Suppressor macrophage treated with lipopolysaccharide for 4 hours (primary cell): ENCODE results near the gene VAT1L.

Source experiments
- DNase-seq: peaks from one replicate; pipeline ENCODE4 v3.0.0-alpha.2; 2020

The VAT1L gene, protein sequence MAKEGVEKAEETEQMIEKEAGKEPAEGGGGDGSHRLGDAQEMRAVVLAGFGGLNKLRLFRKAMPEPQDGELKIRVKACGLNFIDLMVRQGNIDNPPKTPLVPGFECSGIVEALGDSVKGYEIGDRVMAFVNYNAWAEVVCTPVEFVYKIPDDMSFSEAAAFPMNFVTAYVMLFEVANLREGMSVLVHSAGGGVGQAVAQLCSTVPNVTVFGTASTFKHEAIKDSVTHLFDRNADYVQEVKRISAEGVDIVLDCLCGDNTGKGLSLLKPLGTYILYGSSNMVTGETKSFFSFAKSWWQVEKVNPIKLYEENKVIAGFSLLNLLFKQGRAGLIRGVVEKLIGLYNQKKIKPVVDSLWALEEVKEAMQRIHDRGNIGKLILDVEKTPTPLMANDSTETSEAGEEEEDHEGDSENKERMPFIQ

DNA sequence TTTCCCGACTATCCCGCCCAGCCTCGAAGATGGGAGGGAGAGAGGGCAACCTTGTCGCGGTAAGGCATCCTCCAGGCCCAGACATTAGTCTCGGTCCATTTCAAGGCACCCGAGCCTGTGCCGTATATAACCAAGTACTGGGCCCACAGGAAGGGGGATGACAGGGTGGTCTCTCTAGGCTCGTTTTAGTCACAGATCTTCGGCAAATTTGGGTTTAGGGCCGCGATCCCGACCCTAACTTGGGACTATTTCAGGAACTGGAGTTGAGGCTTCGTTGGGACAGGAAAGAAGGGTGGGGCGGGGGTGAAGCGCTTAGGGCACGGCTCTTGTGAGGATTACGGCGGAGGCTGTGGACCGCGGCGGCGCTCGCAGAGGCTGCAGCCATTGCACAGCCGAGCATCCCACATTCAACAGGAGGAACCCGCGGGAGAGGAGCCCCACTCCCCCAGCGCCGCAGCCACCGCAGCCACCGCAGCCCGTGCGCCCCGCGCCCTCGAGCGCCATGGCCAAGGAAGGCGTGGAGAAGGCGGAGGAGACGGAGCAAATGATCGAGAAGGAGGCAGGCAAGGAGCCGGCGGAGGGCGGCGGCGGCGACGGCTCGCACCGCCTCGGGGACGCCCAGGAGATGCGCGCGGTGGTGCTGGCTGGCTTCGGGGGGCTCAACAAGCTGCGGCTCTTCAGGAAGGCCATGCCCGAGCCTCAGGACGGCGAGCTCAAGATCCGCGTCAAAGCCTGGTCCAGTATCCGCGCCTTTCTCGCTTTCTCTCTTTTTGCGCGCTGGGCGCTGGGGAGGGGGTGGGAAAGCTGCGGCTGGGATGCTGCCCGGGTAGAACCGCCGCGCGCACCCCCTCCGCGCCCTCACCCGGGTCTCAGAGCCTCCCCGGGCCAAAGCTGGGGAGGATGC lies at the start of gene VAT1L:
TSS of gene VAT1L (plus strand) at position 384 of the 904 bp plus-strand sequence. CDS start at position 503, 119 bp downstream.
- DNase-seq, result peak; percentile 6

DNA sequence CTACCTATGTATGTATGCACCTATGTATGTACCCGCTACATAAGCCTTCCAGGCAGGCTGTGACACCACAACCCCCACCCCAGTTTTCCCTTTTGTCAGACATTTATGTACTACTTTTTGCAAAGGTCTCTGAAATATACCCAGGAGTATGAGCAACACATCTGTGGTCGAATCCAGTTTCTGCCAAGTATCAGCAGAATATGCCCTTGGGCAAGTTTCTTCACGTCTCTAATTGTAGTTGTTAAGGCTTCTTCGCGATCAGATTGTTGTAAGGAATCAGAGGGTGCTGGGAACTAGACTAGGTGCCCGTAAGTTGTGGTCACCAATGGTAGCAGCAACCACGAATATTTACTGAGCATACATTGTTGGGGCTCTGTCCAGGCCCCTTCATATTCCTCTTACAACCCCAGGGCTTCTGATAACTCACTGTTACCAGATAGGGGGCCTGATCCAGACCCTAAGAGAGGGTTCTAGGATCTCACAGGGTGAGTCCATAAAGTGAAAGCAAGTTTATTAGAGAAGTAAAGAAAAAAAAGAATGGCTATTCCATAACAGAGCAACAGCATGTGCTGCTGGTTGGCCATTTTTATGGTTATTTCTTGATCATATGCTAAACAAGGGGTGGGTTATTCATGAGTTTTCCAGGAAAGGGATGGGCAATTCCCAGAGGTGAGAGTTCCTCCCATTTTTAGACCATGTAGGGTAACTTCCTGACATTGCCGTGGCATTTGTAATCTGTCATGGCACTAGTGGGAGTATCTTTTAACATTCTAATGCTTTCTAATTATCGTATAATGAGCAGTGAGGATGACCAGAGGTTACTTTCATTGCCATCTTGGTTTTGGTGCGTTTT lies 49.4 kb upstream of the VAT1L start:
- no peak for DNase-seq

DNA sequence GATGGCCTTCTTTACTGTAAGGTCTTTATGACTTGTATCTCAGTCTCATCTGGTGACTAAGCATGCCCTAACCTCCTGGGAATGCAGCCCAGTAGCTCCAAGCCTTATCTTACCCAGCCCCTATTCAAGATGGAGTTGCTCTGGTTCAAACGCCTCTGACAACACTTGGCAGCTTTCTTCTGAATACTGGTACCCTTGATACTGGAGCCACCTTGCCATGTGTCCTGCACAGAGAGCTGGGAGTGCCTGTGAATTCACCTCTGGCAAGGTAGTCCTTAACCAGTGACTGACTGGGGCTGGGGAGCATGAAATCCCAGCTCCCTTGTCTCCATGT lies 48.8 kb upstream of the VAT1L start:
- DNase-seq, result no peak

DNA sequence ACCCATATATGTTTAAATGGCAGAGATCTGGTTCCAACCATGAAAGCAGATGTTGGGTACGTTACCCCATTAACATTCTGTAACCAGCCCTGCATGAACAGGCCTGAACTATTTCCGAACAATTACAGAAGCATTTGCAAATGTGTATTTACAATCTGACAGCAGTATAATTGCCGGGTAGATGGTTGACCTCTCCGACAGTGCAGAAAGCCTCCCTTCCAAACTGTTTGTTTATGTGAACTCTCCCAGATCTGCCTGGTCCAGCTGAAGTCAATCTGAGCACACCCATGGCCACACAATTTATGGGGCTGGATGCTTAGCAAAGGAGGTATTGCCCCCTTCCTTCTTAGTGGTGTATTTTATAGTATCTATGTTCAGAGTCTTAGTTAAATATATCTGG lies 44.2 kb upstream of the VAT1L start:
- DNase-seq, result no peak

DNA sequence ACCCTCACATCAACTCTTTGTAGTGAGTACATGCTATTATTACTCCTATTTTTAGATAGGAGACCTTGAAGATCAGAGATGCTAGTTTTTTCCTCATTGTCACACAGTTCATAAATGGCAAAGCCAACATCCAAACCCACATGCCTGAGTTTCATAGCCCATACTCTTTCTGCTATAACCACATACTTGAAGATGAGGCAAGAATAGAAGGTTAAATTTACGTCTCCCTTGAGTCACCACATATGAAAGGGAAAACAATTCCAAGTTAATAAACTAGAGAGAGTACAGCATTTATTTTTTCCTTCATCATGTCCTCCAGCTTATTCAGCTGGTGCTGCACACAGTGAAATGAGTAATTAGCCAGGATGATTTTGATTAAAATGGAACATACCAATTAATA lies 42.4 kb upstream of the VAT1L start:
- DNase-seq, result no peak

DNA sequence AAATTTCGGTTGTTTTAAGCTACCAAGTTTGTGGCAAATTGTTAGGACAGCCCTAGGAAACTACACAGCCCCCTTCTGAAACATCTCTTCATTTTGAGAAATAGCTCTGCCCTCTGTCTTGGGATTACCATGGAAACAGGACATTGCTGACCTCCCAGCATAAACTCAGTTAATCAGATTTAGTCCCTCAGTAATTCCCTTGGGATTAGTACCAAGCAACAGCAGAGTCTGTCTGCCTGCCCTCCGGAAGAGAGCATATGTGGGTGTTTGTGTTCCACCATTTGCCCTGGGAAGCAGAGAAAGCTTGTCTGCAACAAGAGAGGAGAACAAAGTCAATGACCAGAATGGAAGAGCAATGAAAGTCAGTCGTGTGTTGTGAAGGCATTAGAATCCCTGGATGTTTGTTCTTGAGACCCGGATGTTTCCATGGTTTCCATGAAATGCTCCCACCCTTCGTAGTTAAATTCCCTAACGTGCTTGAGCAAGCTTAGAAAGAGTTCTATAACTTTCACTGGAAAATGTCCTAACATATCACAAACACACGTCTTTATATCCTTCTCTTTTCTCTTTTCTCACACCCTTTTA lies 39.9 kb upstream of the VAT1L start:
- DNase-seq, result no peak

DNA sequence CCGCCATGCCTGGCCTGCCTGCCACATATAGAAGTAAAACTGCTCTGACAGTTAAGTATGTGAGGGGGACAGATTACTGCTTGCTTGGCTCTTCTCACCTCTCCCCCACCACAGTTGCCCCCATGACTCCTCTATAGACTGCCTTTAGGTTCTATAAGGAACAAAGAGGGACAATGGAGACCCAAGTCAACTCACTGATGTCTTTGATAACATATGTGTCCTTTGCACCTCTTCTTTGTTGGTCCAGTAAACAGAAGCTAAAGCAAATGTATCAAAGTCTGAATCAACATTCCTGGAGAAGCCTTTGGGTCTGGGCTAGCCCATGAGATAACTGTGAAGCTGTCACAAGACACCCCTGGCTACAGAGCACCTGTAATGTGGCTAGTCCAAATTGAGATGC lies 38.9 kb upstream of the VAT1L start:
- DNase-seq, result no peak

DNA sequence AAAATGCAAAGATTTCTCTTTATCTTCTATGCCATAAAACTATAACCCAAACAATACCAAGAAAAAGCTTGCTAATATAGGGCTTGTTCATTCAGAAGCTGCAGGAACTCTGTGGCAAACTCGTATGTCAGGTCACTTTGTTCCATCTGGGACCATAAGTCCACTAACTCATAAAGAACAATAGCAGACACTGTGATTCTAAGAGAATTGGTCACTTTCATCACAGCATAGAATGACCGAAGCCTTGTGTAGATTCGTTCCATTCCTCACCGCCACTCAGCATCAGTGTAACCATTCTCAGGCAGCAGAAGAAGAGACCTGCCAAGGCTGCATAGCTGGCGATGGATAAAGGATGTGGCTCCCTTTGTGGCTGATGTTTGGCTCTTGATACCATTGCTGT lies 30.3 kb upstream of the VAT1L start:
- DNase-seq, result no peak

DNA sequence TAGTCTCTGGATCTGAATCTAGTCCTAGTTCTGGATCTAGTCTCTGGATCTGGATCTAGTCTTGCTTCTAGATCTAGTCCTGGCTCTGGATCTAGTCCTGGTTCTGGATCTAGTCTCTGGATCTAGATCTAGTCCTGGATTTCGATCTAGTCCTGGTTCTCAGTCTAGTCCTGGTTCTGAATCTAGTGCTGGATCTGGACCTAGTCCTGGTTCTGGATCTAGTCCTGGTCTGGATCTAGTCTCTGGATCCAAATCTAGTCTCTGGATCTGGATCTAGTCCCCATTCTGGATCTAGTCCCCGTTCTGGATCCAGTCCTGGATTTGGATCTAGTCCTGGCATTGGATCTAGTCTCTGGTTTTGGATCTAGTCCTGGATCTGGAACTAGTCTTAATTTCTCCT lies 29.9 kb upstream of the VAT1L start:
- no peak for DNase-seq

DNA sequence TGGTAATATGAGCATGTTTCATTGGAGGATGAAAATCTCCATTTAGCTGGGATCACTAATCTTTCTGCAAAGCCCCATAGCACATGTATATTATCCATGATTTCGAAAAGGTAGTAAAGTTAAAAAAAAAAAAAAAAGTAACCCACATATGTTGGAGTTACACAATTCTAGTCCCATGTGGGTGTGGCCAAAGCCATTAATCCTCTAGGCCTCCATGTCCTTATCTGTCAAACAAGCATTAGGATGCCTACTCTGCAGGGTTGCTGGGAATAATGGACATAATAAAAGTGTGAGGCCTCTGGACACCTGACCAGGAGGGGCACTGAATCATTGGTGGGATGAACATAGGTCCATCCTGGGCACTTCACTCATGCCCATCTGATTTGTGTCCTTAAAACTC lies 29.2 kb upstream of the VAT1L start:
- DNase-seq, result no peak

DNA sequence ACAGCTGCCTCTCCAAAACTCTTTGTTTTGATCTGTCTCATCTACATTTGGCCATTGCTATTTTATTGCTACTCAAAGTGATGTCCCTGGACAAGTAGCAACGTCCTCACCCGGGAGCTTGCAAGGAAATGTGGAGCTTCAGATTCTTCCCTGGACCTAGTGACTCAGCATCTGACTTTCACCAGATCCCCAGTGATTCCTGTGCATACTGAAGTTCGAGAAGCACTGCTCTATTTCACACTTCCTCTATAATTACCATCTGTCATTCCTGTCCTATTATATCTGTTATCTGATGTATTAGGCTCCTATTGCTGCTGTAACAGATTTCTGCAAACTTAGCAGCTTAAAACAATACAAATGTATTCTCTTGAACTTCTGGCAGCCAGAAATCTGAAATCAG lies 28.5 kb upstream of the VAT1L start:
- DNase-seq, result no peak

DNA sequence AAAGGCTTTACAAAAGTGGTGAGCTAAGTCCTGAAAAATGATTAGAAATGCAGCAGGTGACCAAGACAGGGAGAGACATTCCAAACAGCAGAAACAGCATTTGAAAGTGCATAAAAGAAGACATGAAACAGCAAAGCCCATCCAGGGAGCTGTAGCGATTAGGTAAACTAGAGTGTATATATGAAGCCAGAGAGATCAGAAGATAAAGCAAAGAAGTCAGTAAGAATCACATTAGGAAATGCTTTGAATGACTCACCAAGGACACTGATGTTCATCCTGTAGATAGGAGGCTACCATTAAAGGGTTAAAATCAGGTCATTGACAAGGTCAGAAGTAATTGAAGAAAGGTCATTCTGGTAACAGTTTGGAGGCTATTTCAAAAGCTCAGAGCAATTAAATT lies 27.6 kb upstream of the VAT1L start:
- no peak for DNase-seq

DNA sequence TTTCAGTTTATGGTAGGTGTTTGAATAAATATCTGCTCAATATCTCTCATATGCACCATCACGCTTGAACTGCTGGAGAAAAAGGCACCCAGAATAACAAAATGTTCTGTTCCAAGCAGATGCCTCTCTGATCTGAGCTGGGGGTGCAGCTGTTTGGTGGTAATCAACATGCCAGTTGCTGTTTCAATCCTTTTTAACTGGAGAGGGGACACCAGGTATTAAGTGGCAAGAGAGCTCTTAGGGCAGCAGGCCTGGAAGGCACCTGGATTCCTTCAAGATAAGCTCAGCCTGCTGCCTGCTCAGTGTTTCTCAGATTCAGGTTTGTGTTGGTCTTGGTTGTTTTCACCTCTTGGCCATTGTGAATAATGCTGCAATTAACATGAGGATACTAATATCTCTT lies 27.2 kb upstream of the VAT1L start:
- DNase-seq, result no peak

DNA sequence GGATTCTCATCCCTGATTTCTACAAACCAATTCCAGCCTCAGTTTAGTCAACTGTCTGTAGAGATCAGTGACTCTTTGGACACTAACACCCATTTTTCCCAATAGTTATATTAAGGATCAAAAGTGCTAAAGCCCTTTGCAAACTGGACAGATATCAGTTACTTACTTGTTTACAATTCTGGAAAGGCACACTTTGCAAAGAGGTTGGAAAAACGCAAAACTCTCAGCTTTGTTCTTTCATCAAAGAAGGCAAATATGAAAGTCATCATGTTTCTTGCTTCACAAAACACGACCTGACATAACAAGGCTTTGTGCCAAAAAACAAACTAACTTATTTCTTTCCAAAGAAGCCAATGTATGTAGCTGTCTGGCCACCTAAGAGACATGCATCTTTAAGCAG lies 26.1 kb upstream of the VAT1L start:
- no peak for DNase-seq

DNA sequence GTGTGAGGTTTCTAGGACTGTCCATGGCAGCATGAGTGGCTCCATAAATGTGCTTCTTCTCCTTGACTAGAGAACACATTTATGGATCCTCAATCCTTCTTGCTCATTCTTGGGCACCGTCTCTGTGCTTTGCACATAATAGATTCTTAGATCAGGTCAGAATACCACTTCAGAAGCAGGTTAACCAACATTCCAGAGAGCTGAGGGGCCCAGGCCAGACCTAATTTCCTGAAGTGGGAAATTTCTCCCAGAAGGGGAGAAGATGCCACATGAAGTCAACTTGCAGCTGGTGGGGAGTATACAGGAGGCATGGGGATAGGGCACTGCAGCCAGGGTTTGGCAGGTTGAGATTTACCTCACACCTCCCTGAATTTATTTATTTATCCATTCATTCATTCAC lies 24.4 kb upstream of the VAT1L start:
- no peak for DNase-seq

DNA sequence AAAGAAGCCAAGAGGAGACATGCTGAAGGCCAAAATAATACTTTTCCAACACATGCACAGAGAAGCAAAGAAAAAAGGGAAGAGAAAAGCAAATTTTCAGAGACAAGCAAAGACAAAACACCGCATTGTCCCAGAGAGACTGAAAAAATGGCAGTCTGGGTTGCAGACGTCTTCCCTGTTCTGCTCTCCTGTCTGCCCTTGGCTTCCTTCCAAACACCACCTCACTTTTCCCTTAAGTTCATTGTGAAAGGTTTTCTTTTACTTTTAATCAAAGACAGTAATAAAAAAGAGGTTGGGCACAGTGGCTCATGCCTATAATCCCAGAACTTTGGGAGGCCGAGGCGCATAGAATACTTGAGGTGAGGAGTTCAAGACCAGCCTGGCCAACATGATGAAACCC lies 21.2 kb upstream of the VAT1L start:
- no peak for DNase-seq

DNA sequence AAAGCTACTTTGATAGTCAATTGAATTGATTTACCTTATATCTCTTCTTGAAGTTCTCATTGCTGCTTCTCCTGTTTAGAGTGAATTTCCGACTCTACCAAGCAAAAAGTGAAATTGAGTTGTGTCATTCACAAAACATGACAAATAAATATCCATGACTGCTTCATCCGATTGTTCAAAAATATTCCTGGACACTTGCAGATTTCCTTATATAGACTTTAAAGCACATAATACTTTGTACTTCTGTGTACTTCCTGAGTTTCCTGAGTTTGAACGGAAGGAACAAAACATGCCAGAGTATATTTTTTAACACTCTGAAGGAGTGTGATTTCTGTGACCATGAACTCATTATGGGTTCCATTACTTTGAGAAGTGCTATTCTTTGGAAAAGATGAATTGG lies 20.5 kb upstream of the VAT1L start:
- no peak for DNase-seq

DNA sequence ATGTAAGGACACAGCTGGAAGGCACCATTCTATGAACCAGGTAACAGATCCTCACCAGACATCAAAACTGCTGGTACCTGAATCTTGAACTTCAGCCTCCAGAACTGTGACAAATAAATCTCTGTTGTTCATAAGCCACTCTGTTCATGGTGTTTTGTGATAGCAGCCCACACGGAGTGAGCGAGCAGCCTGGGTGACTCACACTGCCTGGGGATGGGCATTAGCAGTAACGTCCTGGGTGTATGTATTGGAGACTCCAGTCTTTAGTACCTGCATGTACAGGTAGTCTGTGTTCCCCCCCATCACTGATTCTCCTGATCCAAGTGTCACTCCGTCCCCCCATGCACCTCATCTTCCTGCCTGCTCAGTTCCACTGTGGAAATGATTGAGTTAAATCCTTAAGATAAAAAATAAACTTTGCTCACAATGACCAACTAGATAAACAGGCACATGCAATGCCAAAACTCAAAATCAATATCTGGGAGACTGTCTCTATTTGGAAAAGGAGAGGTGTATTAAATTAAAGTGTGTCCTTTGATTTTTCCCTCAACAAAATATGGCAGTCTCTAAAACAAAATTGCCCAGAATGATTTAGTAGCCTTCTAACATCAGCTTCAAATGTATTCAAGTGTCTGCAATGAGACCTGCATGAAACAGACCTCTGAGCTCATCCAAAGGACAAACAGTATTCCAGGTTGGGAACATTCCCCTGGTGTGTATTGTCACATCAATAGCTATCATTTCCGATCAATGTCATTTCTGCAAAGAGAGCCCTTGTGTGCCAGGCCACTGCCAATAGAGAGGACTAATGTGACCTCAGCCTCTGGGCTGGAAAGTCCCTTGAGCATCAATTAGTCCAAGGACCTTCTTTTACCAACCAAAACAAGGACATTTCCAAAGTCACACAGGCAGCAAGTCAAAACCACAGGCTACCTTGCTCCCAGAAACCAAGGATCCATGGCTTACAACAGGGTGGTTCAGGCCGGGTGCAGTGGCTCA lies 12.2 kb upstream of the VAT1L start:
- DNase-seq, result no peak

DNA sequence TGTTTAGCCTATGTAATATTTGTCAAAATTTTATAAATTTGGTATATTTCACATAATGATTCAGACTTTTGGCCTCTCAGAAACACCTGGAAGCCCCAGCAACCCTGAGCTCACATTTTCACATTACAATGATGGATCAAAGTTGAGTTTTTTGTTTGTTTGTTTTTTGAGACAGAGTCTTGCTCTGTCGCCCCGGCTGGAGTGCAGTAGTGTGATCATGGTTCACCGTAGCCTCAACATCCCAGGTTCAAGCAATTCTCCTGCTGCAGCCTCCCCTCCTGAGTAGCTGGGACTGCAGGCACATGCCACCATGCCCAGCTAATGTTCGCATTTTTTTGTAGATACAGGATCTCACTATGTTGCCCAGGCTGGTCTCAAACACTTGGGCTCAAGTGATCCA lies 10.6 kb upstream of the VAT1L start:
- DNase-seq, result no peak

DNA sequence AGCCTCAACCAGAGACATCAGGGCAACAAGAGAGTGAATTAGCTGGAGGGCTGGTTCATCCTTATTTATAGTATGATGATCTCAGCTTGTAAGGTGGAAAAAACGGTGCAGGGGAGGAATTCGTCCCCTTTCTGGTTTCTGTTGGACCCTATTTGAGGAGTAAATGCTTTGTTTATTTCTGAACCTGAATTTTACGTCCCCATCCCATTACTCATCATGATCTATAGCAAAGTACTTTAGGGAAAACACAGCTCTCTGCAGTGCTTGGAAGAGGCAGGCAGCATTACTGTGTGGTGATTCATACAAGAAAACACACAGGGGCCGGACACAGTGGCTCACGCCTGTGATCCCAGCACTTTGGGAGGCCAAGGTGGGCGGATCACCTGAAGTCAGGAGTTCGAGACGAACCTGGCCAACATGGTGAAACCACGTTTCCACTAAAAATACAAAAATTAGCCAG lies 8.0 kb upstream of the VAT1L start:
- DNase-seq, result no peak

DNA sequence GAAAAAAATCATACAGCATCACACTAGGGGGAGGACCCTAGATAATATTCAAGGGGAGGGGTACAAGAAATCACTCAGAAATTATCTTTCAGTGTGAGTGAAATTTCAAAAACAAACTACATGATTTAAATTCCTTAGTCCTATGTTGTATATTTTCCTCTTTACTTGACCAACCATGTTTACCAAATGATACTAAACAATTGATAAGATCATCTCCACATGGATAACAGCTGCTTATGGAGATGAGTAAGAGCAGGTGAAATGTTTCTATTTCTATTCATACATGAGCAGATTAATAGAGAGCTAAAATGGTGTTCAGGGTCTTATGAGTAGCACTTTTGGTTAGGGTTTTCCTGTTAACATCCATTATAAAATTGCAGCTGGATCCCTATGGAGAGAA lies 7.3 kb upstream of the VAT1L start:
- DNase-seq, result no peak

DNA sequence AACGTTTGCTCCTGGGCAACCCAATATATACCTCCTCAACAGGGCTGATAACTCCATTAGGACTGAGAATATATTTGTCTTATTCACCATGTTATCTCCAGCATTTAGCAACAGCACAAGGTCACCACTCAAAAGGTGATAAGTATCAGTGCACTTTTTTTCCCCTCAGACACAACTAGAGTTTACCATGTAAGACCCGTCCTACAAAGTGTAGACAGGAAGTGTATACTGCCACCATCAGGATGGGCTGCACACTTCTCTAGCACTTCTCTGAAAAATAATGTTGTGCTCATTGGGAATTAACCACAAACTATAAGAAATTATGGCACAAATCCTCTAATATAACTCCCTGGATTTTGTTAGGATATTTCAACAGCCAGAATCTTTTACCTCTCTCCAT lies 5.7 kb upstream of the VAT1L start:
- DNase-seq, result no peak
